ENCODE results near the gene TRPM4.

- TF ChIP-seq CREB1 (IDR thresholded peaks at IDR 0.05; ENCODE audit: low read depth) (no peak), TAF1 (IDR thresholded peaks at IDR 0.05; ENCODE audit: low read depth) (no peak)
Measured at GRCh38 chr19:49117677-49118564, 39.7 kb upstream of the TRPM4 start.
